Skeletal muscle cell (primary cell): ENCODE results near the gene GPX3.

Experiments
- DNase-seq: peaks from one replicate; pipeline ENCODE4 v3.0.0-alpha.2; 2010; ENCODE audit warnings: low read depth
- H3K4me3 ChIP-seq: 2 replicates; pipeline ENCODE4 v1.5.1; 2011; ENCODE audit warnings: low read depth, mild to moderate bottlenecking, control low read depth, low read length, moderate library complexity

Gene GPX3

DNA sequence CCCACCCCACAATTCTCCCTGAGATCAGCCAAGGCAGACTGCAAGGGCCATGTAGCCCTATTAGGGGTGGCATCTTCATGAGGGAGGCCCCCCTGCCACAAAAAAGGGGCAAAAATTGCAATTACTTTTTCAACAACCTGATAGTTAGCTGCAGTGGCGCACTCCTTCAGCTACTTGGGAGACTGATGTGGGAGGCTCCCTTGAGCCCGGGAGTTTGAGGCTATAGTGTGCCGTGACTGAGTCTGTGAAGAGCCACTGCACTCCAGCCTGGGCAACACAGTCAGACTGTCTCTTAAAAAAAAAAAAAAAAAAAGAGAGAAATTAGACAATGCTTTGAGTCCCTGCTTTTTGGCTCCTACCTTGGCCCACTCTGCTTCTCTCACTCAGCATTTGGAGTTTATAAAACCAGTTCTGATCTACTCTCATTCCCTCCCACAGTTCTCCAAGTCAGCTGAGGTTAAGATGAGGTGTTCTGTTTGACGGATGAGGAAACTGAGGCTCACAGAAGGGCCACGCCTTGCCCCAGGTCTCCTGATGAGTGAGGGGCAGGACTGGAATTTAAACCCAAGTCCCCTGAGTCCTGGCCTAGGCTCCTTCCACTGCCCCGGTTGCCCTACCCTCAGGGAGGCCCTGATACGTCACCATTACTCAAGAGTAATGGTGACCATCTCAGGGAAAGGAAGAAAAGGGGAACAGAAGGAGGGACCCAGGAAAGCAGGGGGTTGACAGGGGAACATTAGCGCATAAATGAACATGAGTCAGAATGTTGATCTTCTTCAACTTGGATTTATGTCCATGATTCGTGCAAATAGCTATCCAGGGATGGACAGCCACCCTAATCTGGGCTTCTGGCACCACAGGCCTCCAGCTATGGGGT, 9.0 kb downstream of the GPX3 start:
- H3K4me3 ChIP-seq: no peak overlapping the region
- no peak for DNase-seq

DNA sequence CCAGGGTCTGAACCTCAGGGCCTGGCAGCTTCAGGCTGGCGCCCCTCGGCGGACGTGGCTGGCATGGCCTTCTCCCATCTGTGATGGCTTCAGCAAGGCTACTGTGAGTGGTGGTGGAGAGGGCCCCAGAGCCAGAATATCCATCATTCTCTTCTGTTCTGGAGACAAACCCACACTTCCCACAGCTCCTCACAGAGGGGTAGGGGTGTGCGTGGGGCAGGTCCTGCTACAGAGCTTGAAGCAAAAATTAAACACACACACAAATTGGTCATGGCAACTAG, 9.6 kb downstream of the GPX3 start:
- DNase-seq: no peak

DNA sequence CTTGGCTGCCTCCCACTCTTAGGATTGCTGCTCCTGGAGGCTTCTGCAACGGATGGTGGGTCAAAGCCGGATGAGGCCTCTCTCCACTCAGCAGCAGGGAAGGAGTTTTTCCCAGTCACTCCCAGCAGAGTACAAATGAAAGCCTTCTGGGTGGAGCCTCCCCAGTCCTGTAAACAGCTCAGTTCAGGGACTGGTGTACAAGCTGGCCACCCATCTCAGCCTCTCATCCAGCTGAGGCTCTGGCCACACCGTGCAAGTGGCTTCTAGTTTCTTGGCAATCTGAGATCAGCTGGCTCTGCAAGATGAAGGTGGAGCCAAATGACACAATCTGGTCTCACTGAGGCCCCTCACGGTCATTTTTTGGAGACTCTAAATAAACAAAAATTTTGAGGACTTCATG, 10.0 kb downstream of the GPX3 start:
- no peak overlapping the region for H3K4me3 ChIP-seq
- DNase-seq: no peak

More for the DNA sequence above, 9.6 kb downstream of the GPX3 start:
- H3K4me3 ChIP-seq: no peak overlapping the region

DNA sequence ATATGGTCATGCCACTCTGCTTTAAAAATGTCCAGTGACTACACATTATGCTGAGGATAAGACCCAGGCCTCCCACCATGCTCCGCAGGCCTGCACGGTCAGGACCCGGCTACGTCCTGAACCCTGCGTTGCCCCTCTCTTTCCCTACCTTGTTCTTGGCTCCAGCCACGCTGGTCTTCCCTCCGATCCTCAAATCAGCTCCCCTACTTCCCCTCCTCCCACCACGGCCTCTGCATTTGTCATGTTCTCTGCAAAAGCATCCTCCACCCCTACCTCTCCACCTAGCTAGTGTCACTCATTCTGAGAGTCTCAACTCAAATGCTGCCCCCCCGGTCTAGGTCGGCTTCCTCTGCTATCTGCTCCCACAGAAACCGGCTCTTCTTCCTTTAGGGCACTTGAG, 11.2 kb downstream of the GPX3 start:
- no peak for DNase-seq
- H3K4me3 ChIP-seq: no peak overlapping the region

DNA sequence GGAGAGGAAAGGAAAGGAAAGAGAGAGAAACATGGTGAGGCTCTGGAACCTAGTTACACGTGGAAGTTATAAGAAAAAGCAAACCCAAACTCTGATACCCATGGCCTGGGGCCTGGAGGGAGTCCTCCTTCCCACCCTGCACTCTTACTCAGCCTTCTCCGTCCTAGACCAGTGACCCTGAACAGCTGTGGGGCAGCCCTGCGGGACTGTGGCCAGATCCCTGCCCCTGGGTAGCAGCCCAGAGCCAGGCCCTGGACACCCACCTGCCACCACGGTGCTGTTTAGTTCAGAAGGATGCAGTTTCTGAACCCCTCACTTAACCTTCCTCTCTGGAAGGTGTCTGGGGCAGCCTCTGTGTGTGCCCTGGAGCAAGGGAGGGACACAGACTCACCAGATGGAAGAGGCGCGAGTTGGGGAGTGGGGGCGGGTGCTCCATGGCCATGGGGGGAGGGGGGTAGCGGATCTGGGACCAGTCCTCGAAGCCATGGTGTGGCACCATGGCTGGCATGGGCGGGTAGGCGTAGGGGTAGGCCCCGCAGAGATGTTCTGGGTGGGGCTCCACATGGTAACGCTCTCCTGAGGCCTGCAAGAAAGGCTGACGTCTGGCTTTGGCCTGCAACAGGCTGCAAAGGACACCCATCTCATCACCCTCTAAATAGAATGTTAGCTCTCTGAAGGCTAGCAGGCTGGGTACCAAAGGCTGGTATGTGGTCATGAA, 13.0 kb downstream of the GPX3 start:
- no peak overlapping the region for H3K4me3 ChIP-seq
- no peak for DNase-seq

DNA sequence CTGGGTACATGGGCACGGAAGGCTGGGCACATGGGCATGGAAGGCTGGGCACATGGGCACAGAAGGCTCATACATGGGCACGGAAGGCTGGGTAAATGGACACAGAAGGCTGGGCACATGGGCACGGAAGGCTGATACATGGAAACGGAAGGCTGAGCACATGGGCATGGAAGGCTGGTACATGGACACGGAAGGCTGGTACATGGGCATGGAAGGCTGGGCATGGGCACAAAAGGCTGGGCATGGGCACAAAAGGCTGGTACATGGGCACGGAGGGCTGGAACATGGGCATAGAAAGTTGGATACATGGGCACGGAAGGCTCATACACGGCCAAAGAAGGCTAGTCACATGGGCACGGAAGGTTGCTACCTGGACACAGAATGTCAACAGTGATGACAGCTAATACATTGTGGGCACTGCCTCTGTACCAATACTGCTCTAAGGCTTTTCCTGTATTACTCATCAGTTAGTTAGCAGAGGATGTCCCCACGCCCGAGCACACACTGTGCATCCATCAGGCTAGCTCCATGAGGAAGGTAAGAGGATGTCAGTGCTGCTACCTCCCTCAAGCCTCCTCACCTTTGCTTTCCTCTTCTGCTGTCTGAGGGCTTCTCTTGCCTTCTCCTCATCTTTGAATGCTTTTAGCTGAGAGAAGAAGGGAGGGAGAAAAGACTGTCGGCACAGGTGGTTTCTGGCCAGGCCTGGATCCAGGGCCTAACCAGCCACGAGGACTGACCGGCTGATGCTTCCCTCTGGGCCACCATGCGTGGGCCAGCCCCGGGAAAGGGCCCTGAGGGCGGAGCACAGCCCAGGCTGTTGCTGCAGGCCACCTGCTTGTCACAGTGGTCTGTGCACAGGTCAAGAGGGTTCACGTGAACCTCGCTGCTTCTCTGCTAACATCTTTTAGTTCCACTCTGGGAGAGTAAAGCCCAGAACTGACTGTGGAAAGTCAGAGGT, 14.3 kb downstream of the GPX3 start:
- DNase-seq: no peak
- no peak overlapping the region for H3K4me3 ChIP-seq

DNA sequence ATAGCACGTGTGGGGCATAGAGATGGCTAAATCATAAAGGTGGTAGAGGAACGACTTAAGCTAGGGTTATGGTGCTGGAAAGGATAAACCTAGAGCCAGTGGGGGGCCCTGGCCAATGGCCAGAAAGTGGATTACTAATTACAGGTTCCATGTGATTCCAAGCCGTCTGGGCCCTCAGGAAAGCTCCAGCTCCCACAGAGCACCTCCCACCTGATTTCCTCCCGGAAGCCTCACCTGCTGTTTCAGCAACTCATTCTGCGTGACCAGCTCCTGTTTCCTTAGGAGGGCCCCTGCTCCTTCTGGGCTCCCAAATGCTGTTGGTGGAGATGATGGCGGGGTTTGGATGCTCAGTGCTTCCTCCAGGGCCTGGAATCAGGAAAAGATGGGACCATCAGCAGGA, 16.2 kb downstream of the GPX3 start:
- no peak overlapping the region for H3K4me3 ChIP-seq
- no peak for DNase-seq

DNA sequence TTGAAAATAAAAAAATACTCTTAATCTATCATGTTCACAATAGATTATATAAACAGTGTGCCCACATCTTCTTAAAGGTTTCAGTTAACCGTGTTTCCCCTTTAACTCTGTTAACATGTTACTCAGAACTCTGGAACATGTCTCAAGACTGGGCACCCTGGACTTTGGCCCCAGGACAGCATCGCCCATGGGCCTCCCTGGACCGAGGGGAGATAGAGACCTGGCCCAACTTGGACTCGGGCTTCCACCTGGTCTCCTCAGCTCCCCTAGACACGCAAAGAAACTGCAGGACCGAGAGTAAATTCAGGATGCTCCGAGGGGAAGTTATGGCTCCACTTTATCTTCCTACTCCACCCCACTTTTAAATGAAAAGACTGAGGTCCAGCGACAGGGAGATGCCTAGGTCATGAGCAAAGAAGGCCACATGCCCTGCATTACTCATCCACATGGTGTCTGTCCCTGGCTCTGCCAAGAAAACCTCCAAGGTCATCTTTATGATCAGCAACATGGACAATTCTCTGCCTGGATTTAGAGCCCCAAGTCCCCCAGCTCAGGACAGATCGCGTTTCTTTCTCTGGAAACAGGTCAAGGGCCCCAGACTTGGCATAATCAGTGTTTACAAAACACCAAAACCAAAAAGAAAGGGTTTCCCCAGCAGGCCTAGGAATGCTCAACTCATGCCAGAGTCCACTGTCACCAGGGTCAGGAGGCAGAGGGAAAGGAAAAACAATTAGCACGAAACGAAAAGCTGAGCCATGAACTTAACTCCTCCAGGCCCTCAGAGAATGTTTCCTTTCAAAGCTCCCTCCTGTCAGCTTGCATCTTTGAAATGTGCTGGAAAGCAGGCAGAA, 17.4 kb downstream of the GPX3 start:
- DNase-seq: no peak
- H3K4me3 ChIP-seq: no peak overlapping the region

DNA sequence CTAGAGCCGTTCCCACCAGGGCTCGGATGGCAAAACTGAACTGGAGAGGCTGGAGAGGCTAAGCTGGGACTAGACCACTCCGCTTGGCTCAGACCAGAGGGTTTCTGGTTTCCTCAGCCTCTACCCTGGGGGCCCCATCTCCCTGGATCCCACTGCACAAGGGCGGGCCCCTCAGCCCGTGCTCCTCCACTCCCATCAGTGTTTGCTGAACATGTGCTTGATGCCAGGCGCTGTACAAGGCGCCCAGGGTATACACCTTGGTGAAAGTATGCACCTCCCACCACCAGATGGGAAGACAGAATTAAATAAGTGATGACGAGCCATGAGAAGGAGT, 18.0 kb downstream of the GPX3 start:
- no peak for DNase-seq
- no peak overlapping the region for H3K4me3 ChIP-seq

DNA sequence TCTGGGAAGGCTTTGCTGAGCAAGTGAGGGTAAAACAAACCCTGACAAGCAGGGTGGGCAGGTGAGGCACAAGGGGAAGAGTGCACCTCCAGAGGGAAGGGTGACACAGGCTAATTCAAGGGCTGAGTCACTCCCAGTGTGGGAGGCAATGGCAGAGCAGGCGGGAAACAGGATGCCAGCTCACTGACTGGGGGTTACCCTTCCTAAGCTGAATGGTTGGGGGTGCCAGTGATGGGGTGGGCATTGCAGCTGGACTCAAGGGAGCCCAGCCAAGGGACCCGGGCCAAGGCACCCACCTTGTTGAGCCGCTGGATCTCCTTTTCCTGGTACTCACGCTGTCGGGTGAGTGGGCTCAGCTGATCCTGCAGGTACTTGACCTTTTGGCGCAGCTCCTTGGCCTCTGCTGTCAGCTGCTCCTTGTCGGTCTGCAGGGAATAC, 18.4 kb downstream of the GPX3 start:
- no peak overlapping the region for H3K4me3 ChIP-seq
- DNase-seq: no peak

DNA sequence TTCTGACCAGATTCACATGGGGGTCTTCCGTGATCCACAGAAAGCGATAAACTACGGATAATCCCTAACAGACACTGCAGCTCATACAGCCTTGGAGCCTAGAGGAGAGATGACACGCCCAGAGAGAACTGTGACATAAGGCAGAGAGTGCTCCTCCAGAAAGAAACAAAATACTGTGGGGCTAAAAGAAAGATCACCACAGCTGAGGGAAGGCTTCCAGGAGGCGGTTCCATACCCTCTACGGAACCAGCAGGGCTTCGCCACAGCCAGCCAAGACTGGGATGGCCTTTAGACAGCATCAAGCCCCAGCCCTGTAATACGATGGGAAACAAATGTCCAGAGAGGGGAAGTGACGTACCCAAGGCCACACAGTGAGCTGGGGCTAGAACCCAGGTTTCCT, 19.3 kb downstream of the GPX3 start:
- no peak for DNase-seq
- no peak overlapping the region for H3K4me3 ChIP-seq

DNA sequence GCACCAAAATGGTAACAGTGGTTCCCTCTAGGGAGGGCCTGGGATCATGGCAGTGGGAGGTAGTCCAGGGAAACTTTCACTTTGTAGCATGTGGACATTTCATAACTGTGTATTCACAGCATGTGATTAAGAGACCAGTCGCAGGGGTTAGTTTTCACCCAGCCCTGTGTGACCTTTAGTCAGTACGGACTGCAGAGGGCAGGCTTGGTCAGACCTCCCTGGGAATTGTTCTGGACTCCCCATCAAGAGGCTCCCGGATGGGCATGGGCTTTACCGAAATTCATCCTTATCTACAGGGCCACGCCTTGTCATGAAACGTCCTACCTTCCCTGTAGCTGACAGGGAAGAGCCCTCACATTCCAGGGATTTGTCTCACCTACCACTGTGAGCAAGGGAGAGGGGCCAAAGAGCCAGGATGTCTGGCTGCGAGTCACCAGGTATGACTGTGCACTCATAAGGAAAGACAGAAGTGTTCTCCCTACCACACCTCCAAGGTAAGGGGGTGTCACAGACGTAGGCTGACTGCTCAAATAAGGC, 19.9 kb downstream of the GPX3 start:
- DNase-seq: no peak

DNA sequence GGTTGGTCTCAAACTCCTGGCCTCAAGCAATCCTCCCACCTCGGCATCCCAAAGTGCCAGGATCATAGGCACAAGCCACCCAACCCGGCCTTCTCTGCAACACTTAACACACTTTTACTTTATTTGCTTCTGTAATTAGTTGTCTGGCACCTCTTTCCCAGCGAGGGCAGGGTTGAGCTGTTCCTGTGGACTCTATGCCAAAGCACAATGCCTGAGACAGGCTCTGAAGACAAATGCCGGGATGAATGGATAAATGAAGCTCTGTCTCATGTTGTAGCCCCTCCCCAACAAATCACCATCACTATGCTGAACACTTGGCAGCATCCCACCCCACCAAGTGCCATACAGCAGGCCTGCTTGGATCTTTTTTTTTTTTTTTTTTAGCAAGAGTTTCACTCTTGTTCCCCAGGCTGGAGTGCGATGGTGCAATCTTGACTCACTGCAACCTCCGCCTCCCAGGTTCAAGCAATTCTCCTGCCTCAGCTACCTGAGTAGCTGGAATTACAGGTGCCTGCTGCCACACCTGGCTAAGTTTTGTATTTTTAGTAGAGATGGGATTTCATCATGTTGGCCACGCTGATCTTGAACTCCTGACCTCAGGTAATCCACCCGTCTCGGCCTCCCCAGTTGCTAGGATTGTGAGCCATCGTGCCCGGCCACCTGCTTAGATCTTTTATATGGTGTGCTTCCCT, 21.3 kb downstream of the GPX3 start:
- DNase-seq: no peak
- no peak overlapping the region for H3K4me3 ChIP-seq

More for the DNA sequence above, 19.9 kb downstream of the GPX3 start:
- no peak overlapping the region for H3K4me3 ChIP-seq

DNA sequence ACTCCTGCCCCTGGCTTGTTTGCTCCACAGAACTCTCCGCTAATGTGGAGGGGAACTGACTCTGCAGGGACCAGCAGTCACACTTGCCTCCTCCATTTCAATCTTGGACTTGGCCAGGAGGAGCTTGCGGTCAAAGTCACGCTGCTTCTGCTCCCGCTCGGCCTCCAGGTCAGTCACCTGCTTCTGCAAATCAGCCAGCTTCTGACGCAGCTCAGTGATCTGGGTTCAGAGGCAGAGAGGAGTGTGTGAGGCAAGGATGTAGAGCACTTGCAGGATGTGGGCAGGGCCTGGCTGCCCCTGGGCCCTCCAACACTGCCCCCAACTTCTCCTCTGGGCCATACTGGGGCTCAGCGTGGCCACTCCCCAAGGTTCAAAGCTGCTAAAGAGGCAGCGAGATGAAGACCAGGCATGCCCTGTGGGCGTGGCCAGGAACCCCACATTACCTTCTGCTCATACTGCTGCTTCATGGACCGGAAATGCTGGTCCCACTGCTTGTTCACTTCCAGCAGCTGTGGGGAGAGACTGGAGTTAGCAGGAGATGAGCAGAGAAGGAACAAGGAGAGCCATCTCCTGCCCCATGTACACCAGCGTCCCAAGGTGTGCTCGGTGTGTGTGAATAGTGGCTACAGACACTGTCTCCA, 22.2 kb downstream of the GPX3 start:
- H3K4me3 ChIP-seq: no peak overlapping the region
- no peak for DNase-seq

DNA sequence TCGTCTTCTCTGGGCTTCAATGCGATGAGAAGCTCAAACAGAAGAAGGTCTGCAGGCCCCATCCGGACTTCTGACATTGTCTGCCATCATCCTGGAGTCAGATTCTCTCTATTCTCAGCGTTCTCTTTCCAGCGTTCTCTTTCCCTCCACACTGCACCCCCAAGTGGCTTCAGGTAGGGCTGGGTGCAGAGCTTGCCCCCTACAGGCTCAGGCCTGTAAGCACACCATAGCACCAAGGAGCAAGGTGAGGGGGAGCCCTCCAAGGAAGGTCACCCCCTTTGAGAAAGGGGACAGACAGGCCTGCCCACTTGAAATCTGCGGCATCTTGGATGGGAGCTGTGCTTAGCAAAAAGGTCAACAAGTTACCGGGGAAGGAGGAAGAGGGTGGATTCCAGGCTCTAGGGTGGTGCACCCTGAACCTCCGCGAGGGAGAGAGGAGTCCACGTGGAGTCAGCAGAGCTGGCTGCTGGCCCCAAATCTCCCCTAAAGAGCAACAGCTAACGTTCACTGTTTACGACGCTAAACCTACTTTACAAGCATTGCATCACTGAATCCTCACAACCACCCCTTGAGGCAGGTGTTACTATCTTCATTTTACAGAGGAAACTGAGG, 27.5 kb downstream of the GPX3 start:
- H3K4me3 ChIP-seq: no peak overlapping the region
- no peak for DNase-seq

DNA sequence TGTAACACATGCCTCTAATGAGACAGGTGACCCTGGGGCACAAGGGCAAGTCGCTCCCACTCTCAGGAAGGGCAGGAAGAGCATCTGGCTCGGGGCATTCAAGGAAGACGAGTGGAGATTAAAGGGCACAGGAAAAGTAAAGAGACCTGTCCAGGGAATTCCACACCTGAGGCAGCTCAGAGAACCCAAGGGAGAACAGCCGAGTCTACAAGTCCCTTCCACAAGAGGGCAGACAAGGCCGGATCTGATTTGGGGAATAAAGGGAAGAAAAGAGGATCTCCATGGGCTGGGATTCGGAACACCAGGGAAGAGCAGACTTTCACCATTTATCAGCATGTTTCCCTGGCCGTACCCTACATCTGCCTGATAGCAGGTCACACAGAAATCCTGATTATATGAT, 28.1 kb downstream of the GPX3 start:
- no peak for DNase-seq

DNA sequence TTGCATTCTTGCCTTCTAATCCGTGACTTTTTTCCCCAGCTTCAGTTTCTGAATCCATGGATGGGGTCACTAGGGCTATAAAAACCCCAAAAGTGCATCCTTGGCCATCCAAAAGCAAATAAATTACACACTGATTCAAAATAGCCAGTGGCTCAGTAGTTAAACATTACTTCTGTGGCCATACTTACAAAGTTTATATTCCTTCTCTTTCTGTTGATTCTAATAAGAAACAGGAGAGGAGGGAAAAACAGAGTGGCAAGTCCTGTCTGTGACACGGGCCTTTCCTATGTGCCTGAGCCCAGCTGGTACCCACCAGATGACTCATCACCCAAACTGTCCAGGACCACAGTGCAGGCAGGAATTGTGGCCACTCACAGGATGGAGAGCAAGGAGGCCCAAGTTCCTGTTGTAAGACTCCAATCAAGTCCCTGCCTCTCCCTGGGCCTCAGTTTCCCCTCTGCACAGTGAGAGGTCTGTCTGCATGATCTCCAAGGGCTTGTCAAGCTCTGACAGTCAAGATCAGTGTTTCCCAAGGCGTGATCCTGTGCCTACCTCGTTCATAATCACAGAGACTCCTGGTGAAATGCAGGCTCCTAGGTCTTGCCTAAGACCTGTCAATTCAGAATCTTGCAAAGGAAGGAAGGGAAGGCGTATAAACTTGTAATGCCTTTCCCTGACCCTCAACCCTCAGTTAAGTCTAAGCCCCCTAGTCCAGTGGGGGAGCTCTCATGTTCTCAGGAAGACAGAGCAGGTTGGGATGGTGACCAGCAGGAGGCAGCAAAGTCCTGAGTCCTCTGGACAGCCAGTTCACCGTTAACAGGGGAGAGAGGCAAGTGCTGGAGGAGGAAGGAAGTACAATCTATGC, 30.9 kb downstream of the GPX3 start:
- no peak overlapping the region for H3K4me3 ChIP-seq
- peak; percentile 39 for DNase-seq

More for the DNA sequence above, 28.1 kb downstream of the GPX3 start:
- no peak overlapping the region for H3K4me3 ChIP-seq
